HepG2 (cell line): ENCODE measurements around the gene TSPAN32. TPM values are rescaled to one million over a fixed set of nuclear protein-coding genes. Genes with fewer than 3 reads are reported as not detected.

Experiments
- ATM ChIP-seq: fragments of 450-650 bp; IDR thresholded peaks from 2 replicates; pipeline ENCODE4 v1.7.1; 2017; ENCODE audit warnings: mild to moderate bottlenecking, borderline replicate concordance
- KDM5B ChIP-seq: sonication (generic); formaldehyde crosslinking; IDR thresholded peaks from 2 replicates; pipeline ENCODE4 v1.4.0; 2020; ENCODE audit warnings: missing genetic modification reagents, mild to moderate bottlenecking, borderline replicate concordance
- KDM6A ChIP-seq: IDR thresholded peaks from 2 replicates; pipeline ENCODE4 v1.6.1; 2016; ENCODE audit warnings: low read depth
- MBD4 ChIP-seq: IDR thresholded peaks from 2 replicates; pipeline ENCODE4 v1.6.1; 2012; ENCODE audit warnings: low read length, inconsistent platforms, borderline replicate concordance
- MTA1 ChIP-seq: sonication (generic); formaldehyde crosslinking; IDR thresholded peaks from 2 replicates; pipeline ENCODE4 v1.4.0; 2020; ENCODE audit warnings: missing genetic modification reagents, mild to moderate bottlenecking, borderline replicate concordance
- NCOR1 ChIP-seq: fragments of 200-600 bp; sonication (generic); IDR thresholded peaks from 2 replicates; pipeline ENCODE4 v1.7.0; 2017; ENCODE audit warnings: antibody characterized with exemption, low read length, borderline replicate concordance
- NR3C1 ChIP-seq: sonication (generic); formaldehyde crosslinking; IDR thresholded peaks from 2 replicates; pipeline ENCODE4 v1.4.0; 2020; ENCODE audit warnings: missing genetic modification reagents
- PAX8 ChIP-seq: sonication (generic); formaldehyde crosslinking; IDR thresholded peaks from 2 replicates; pipeline ENCODE4 v1.8.0; 2022; ENCODE audit warnings: mild to moderate bottlenecking, missing genetic modification reagents, borderline replicate concordance
- ZNF510 ChIP-seq: sonication (generic); formaldehyde crosslinking; IDR thresholded peaks from 2 replicates; pipeline ENCODE4 v1.4.0; 2020; ENCODE audit warnings: low read depth, mild to moderate bottlenecking, missing genetic modification reagents
- ZNF562 ChIP-seq: sonication (generic); formaldehyde crosslinking; IDR thresholded peaks from 2 replicates; pipeline ENCODE4 v1.8.0; 2022; ENCODE audit warnings: missing genetic modification reagents, borderline replicate concordance
- ZNF652 ChIP-seq: IDR thresholded peaks from 2 replicates; pipeline ENCODE4 v1.6.1; 2016; ENCODE audit warnings: low read depth, borderline replicate concordance
- polyA plus RNA-seq, 8 experiments: library from polyadenylated mRNA; depleted of rRNA in 3 of 8; stranded (reverse) in 7 of 8; unstranded in 1 of 8; fragments of >200 nt; fragmentation: Illumina TruSeq in 4 of 8; extraction: Trizol in 4 of 8; gene quantifications; 2 replicates each; pipeline versions ENCODE4 v1.2.1 to v1.2.3, GENCODE V29; 2011 to 2016; ENCODE audit warnings: low read depth in 4 of 8, missing spikeins in 1 of 8, mixed read lengths in 1 of 8; ENCODE audit not compliant: insufficient read depth in 1 of 8
- total RNA-seq, 5 experiments: library from RNA; depleted of rRNA; stranded (reverse); fragments of >200 nt; fragmentation: Illumina TruSeq; extraction: Trizol; gene quantifications; 2 replicates each; pipeline ENCODE4 v1.2.3, GENCODE V29; 2016; ENCODE audit warnings: low read depth in 1 of 5
- TF ChIP-seq, protein P1 (sequence below): sonication (generic); formaldehyde crosslinking; IDR thresholded peaks from 2 replicates; pipeline ENCODE4 v1.4.0; 2020; ENCODE audit warnings: missing genetic modification reagents
- TF ChIP-seq, protein P2 (sequence below): sonication (generic); formaldehyde crosslinking; IDR thresholded peaks from 2 replicates; pipeline ENCODE4 v1.4.0; 2020; ENCODE audit warnings: mild to moderate bottlenecking, missing genetic modification reagents
- TF ChIP-seq, protein P3 (sequence below): sonication (generic); formaldehyde crosslinking; IDR thresholded peaks from 2 replicates; pipeline ENCODE4 v1.4.0; 2020; ENCODE audit warnings: mild to moderate bottlenecking, missing genetic modification reagents
- TF ChIP-seq, protein P4 (sequence below): sonication (generic); formaldehyde crosslinking; IDR thresholded peaks from 2 replicates; pipeline ENCODE4 v1.4.0; 2020; ENCODE audit warnings: missing genetic modification reagents, mild to moderate bottlenecking, borderline replicate concordance
- TF ChIP-seq, protein P5 (sequence below): sonication (generic); formaldehyde crosslinking; IDR thresholded peaks from 2 replicates; pipeline ENCODE4 v1.5.0; 2020; ENCODE audit warnings: missing genetic modification reagents

Gene TSPAN32
- total and polyA plus RNA-seq, 2 of the 13 experiments (the other 11 are each of a cell fraction or from before 2014, with no cell fraction given) = 0.09 to 0.70 TPM

DNA sequence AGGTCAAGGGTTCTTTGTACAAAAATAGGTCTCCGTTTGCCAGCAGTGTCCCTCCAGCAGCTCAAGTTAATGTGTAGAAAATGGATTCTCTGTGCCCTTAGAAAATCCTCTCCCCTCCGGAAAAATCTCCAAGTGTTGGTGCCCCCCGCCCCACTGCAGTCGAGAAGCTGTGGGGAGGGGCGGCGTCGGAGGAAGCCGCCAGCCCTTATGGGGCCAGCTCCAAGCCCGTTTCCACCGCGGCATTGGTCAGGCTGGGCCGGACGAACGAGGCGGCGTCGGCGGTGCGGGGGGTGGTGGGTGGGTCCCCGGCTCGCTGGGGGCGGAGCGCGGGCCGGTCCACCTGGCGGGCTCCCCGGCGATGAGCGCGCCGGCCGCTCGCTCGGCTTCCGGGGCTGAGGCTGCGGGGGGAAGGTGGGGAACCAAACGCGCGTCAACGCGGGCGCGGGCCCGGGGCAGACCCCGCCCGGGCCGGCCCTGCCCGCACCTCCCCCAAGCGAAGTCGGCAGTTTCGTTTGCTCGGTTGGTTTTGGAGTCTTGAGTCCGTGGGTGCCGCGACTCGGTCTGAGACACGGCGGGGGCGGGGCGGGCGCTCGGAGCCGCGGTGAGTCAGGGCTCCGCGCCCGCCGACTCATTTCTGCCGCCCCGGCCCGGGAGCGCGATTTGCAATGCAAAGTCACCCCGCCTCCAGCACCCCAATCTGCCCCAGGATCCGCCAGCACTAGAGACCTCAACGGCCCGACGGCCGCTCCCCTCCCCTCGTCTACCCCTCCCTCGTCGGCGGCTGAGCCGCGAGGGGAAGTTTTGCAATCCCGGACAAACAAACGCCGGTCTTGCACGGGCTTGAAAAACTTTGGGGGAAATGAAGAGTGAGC lies 32.8 kb upstream of the TSPAN32 start (continued):
- TF ChIP-seq ZNF510 (CRISPR knock-in tag) = no peak
- TF ChIP-seq, protein P1, sequence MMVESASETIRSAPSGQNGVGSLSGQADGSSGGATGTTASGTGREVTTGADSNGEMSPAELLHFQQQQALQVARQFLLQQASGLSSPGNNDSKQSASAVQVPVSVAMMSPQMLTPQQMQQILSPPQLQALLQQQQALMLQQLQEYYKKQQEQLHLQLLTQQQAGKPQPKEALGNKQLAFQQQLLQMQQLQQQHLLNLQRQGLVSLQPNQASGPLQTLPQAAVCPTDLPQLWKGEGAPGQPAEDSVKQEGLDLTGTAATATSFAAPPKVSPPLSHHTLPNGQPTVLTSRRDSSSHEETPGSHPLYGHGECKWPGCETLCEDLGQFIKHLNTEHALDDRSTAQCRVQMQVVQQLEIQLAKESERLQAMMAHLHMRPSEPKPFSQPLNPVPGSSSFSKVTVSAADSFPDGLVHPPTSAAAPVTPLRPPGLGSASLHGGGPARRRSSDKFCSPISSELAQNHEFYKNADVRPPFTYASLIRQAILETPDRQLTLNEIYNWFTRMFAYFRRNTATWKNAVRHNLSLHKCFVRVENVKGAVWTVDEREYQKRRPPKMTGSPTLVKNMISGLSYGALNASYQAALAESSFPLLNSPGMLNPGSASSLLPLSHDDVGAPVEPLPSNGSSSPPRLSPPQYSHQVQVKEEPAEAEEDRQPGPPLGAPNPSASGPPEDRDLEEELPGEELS (CRISPR knock-in tag) = peak; percentile 81
- peak; percentile 56; the same call in 1 of the 2 replicates for TF ChIP-seq KDM5B
- TF ChIP-seq PAX8 (CRISPR knock-in tag) = no peak
- TF ChIP-seq ATM = no peak
- no peak for TF ChIP-seq ZNF562 (CRISPR knock-in tag)
- TF ChIP-seq KDM6A (CRISPR knock-in tag) = no peak
- no peak for TF ChIP-seq NR3C1 (CRISPR knock-in tag)
- TF ChIP-seq MTA1 (CRISPR knock-in tag) = peak; percentile 36; the same call in 1 of the 2 replicates
- TF ChIP-seq MBD4 = no peak
- TF ChIP-seq ZNF652 (CRISPR knock-in tag) = no peak
- TF ChIP-seq NCOR1 = no peak
- TF ChIP-seq, protein P2, sequence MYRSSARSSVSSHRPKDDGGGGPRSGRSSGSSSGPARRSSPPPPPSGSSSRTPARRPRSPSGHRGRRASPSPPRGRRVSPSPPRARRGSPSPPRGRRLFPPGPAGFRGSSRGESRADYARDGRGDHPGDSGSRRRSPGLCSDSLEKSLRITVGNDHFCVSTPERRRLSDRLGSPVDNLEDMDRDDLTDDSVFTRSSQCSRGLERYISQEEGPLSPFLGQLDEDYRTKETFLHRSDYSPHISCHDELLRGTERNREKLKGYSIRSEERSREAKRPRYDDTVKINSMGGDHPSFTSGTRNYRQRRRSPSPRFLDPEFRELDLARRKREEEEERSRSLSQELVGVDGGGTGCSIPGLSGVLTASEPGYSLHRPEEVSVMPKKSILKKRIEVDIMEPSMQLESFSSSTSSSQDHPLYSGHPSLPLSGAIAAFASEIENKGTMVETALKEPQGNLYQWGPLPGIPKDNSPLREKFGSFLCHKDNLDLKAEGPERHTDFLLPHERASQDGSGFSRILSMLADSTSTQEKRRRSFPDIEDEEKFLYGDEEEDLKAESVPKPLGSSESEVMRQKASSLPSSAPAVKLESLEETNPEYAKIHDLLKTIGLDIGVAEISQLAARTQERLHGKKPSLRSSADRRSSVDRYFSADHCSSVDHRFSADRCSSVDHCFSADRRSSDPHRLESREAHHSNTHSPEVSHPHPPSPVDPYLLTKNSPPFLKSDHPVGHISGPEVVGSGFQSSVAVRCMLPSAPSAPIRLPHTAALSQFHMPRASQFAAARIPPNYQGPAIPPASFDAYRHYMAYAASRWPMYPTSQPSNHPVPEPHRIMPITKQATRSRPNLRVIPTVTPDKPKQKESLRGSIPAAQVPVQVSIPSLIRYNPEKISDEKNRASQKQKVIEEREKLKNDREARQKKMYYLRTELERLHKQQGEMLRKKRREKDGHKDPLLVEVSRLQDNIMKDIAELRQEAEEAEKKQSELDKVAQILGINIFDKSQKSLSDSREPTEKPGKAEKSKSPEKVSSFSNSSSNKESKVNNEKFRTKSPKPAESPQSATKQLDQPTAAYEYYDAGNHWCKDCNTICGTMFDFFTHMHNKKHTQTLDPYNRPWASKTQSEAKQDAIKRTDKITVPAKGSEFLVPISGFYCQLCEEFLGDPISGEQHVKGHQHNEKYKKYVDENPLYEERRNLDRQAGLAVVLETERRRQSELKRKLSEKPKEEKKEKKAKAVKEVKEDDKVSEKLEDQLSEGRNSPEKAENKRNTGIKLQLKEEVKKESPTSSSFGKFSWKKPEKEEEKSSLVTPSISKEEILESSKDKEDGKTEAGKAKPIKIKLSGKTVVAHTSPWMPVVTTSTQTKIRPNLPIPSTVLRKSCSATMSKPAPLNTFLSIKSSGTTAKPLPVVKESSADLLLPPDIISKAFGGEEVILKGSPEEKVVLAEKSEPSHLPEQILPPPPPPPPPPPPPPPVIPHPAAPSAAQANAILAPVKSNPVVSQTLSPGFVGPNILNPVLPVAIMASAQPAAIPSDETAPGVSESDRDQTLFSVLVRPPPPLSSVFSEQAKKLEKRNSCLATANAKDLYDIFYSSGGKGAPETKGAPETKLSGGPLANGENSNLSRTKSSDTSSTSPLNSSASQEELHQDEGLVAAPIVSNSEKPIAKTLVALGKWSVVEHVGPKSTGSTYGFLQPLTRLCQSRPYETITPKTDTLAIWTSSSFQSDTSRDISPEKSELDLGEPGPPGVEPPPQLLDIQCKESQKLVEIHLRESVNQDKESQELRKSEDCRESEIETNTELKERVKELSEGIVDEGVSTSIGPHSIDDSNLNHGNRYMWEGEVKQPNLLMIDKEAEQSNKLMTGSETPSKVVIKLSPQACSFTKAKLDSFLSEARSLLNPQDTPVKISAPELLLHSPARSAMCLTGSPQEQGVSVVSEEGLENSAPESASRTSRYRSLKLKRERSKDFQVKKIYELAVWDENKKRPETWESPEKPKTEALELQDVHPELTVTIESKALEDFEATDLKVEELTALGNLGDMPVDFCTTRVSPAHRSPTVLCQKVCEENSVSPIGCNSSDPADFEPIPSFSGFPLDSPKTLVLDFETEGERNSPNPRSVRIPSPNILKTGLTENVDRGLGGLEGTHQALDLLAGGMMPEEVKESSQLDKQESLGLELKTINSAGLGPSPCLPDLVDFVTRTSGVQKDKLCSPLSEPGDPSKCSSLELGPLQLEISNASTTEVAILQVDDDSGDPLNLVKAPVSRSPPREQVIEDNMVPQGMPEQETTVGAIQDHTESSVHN = no peak
- TF ChIP-seq, protein P3, sequence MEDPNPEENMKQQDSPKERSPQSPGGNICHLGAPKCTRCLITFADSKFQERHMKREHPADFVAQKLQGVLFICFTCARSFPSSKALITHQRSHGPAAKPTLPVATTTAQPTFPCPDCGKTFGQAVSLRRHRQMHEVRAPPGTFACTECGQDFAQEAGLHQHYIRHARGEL (CRISPR knock-in tag) = no peak
- TF ChIP-seq, protein P4, sequence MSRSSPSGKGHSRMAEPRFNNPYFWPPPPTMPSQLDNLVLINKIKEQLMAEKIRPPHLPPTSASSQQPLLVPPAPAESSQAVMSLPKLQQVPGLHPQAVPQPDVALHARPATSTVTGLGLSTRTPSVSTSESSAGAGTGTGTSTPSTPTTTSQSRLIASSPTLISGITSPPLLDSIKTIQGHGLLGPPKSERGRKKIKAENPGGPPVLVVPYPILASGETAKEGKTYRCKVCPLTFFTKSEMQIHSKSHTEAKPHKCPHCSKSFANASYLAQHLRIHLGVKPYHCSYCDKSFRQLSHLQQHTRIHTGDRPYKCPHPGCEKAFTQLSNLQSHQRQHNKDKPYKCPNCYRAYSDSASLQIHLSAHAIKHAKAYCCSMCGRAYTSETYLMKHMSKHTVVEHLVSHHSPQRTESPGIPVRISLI (CRISPR knock-in tag) = no peak
- TF ChIP-seq, protein P5, sequence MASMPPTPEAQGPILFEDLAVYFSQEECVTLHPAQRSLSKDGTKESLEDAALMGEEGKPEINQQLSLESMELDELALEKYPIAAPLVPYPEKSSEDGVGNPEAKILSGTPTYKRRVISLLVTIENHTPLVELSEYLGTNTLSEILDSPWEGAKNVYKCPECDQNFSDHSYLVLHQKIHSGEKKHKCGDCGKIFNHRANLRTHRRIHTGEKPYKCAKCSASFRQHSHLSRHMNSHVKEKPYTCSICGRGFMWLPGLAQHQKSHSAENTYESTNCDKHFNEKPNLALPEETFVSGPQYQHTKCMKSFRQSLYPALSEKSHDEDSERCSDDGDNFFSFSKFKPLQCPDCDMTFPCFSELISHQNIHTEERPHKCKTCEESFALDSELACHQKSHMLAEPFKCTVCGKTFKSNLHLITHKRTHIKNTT (CRISPR knock-in tag) = no peak
